ENCODE results near the gene BCAS1.

DNA sequence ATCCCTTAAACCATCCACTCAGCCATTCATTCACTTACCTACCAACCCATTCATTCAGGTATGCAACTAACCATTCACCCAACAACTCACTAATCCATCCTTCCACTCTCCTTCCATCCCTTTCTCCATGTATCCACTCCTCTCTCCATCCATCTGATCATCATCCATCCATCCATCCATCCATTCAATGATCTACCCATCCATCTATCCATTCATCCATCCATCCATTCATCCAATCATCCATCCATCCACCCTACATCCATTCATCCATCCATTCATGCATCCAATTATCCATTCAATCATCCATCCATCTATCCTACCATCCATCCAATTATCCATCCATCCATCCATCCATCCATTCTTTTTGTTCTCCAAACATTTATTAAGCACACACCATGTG is 13.8 kb upstream of the BCAS1 start:
- TF ChIP-seq, protein P1, sequence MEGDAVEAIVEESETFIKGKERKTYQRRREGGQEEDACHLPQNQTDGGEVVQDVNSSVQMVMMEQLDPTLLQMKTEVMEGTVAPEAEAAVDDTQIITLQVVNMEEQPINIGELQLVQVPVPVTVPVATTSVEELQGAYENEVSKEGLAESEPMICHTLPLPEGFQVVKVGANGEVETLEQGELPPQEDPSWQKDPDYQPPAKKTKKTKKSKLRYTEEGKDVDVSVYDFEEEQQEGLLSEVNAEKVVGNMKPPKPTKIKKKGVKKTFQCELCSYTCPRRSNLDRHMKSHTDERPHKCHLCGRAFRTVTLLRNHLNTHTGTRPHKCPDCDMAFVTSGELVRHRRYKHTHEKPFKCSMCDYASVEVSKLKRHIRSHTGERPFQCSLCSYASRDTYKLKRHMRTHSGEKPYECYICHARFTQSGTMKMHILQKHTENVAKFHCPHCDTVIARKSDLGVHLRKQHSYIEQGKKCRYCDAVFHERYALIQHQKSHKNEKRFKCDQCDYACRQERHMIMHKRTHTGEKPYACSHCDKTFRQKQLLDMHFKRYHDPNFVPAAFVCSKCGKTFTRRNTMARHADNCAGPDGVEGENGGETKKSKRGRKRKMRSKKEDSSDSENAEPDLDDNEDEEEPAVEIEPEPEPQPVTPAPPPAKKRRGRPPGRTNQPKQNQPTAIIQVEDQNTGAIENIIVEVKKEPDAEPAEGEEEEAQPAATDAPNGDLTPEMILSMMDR (IDR thresholded peaks at IDR 0.05): no peak
- TF ChIP-seq POLR2A (IDR thresholded peaks at IDR 0.05): no peak
